B cell (primary cell): Measurements from ENCODE around the gene ECD. TPM values are rescaled to one million over a fixed set of nuclear protein-coding genes. Genes with fewer than 3 reads are reported as not detected.

Source experiments
- ATAC-seq: fragments of 200-7000 bp; cut with Tn5 transposase; one replicate; pipeline ENCODE4 v1.10.0; 2021; ENCODE audit warnings: low read depth, mild to moderate bottlenecking, moderate number of reproducible peaks, moderate library complexity
- CTCF ChIA-PET: fragments of 350-600 bp; sonication (Branson Sonifier 250); formaldehyde crosslinking; loops from one replicate; lab custom pipeline; 2021; ENCODE audit warnings: antibody characterized with exemption, inconsistent platforms; lab: Charles Lee
- POLR2A ChIA-PET: fragments of 350-600 bp; sonication (Branson Sonifier 250); formaldehyde crosslinking; loops from one replicate; lab custom pipeline; 2021; ENCODE audit warnings: antibody characterized with exemption; lab: Charles Lee
- DNase-seq: peaks from one replicate; pipeline ENCODE4 v3.0.0; 2013
- H2AFZ ChIP-seq: 2 replicates; pipeline ENCODE4 v1.6.1; 2012; ENCODE audit warnings: mild to moderate bottlenecking, low read depth, low read length; ENCODE audit not compliant: insufficient read depth, poor library complexity, severe bottlenecking
- H3K27ac ChIP-seq, 2 donors: 1 replicate in 1 of 2; 2 replicates in 1 of 2; pipeline ENCODE4 v1.5.1; 2012 to 2013; ENCODE audit warnings: low read length in 2 of 2, mild to moderate bottlenecking in 2 of 2, moderate library complexity in 1 of 2
- H3K27me3 ChIP-seq, 4 experiments: fragments of 200-600 bp in 1 of 4; sonication (generic) in 1 of 4; replicated peaks in 1 of 4; 1 replicate in 2 of 4; 2 replicates in 2 of 4; pipeline versions ENCODE4 v1.6.1 to v1.7.0; 2013 to 2016; ENCODE audit warnings: low read length in 3 of 4, mild to moderate bottlenecking in 2 of 4, mixed read lengths in 1 of 4, moderate library complexity in 1 of 4; ENCODE audit not compliant: insufficient read depth in 4 of 4, control insufficient read depth in 3 of 4; ENCODE audit errors: control extremely low read depth in 1 of 4
- H3K36me3 ChIP-seq, 2 experiments: replicated peaks in 1 of 2; 1 replicate in 1 of 2; 2 replicates in 1 of 2; pipeline versions ENCODE4 v1.6.1 to v1.7.1; 2013; ENCODE audit warnings: low read length in 1 of 2; ENCODE audit not compliant: insufficient read depth in 2 of 2, control insufficient read depth in 1 of 2; ENCODE audit errors: control extremely low read depth in 1 of 2, extremely low read depth in 1 of 2
- H3K4me1 ChIP-seq, 2 donors: fragments of 200-600 bp in 1 of 2; sonication (generic) in 1 of 2; 1 replicate in 1 of 2; 2 replicates in 1 of 2; pipeline versions ENCODE4 v1.5.1 to v1.6.1; 2013 to 2017; ENCODE audit warnings: low read length in 2 of 2; ENCODE audit not compliant: control insufficient read depth in 2 of 2, insufficient read depth in 2 of 2
- H3K4me2 ChIP-seq: replicated peaks from 2 replicates; pipeline ENCODE3; 2012; ENCODE audit warnings: mild to moderate bottlenecking, low read depth, low read length; ENCODE audit not compliant: poor library complexity, severe bottlenecking
- H3K4me3 ChIP-seq, 5 experiments: fragments of 200-600 bp in 1 of 5; sonication (generic) in 1 of 5; 1 replicate in 3 of 5; 2 replicates in 2 of 5; pipeline versions ENCODE4 v1.5.1 to v1.7.0; 2011 to 2016; ENCODE audit warnings: low read length in 4 of 5, mild to moderate bottlenecking in 4 of 5, low read depth in 2 of 5, control low read depth in 1 of 5, moderate library complexity in 1 of 5; ENCODE audit not compliant: insufficient read depth in 1 of 5; ENCODE audit errors: control extremely low read depth in 1 of 5, extremely low read depth in 1 of 5
- H3K79me2 ChIP-seq: fragments of 200-600 bp; sonication (generic); one replicate; pipeline ENCODE4 v1.6.0; 2016; ENCODE audit warnings: low read length; ENCODE audit not compliant: control insufficient read depth, insufficient read depth
- H3K9ac ChIP-seq: fragments of 200-600 bp; sonication (generic); 2 replicates; pipeline ENCODE4 v1.6.1; 2017; ENCODE audit warnings: mild to moderate bottlenecking, low read length, moderate library complexity
- H3K9me3 ChIP-seq, 3 donors: one replicate each; pipeline versions ENCODE4 v1.6.1 to v1.7.1; 2013; ENCODE audit warnings: low read length in 2 of 3; ENCODE audit not compliant: control insufficient read depth in 2 of 3, insufficient read depth in 1 of 3; ENCODE audit errors: control extremely low read depth in 1 of 3
- H4K20me1 ChIP-seq: 2 replicates; pipeline ENCODE4 v1.6.0; 2012; ENCODE audit warnings: mild to moderate bottlenecking, low read length; ENCODE audit not compliant: insufficient read depth, control insufficient read depth, poor library complexity, severe bottlenecking
- H3K27ac Mint-ChIP-seq: one replicate; pipeline ENCODE4 v1.8.0; 2021; ENCODE audit warnings: mixed read lengths
- H3K27me3 Mint-ChIP-seq: one replicate; pipeline ENCODE4 v1.8.0; 2021; ENCODE audit warnings: mixed read lengths
- H3K4me1 Mint-ChIP-seq: one replicate; pipeline ENCODE4 v1.8.0; 2021; ENCODE audit warnings: mixed read lengths
- H3K4me3 Mint-ChIP-seq: one replicate; pipeline ENCODE4 v1.8.0; 2021; ENCODE audit warnings: mixed read lengths
- H3K9me3 Mint-ChIP-seq: one replicate; pipeline ENCODE4 v1.8.0; 2022; ENCODE audit warnings: mixed read lengths; ENCODE audit not compliant: insufficient read depth
- EZH2 ChIP-seq: IDR thresholded peaks from 2 replicates; pipeline ENCODE4 v1.6.1; 2012; ENCODE audit warnings: borderline replicate concordance, low read depth, mild to moderate bottlenecking, moderate library complexity, low read length; ENCODE audit not compliant: insufficient read depth, poor library complexity, severe bottlenecking
- WGBS: methylation state at CpG from one replicate; pipeline ENCODE4 v1.1.5; 2013; ENCODE audit warnings: missing lambda C conversion rate; ENCODE audit not compliant: insufficient coverage; 5-methylcytosine and 5-hydroxymethylcytosine counted together
- intact Hi-C: fragments of 100-400 bp; cut with micrococcal nuclease; formaldehyde crosslinking; loops from one replicate; pipeline ENCODE4 v1.10.0; 2022
- polyA plus RNA-seq: library from polyadenylated mRNA; depleted of rRNA; stranded (reverse); fragments of >200 nt; gene quantifications from 2 replicates; pipeline ENCODE4 v1.2.3, GENCODE V29; 2012
- total RNA-seq, 2 donors: library from RNA; stranded (reverse); fragments of 120-200 nt in 1 of 2; gene quantifications; 1 replicate in 1 of 2; 2 replicates in 1 of 2; pipeline versions ENCODE4 v1.2.3 to v1.2.4, GENCODE V29; 2013 to 2022
- TF ChIP-seq, protein P1 (sequence below): fragments of 200-600 bp; IDR thresholded peaks from one replicate; pipeline ENCODE4 v1.8.0; 2022; ENCODE audit warnings: antibody characterized with exemption, mild to moderate bottlenecking

The ECD gene
- total and polyA plus RNA-seq, 2 donors (not counting 1 experiment from before 2014, with no cell fraction given) = 15.7 to 37.1 TPM

DNA sequence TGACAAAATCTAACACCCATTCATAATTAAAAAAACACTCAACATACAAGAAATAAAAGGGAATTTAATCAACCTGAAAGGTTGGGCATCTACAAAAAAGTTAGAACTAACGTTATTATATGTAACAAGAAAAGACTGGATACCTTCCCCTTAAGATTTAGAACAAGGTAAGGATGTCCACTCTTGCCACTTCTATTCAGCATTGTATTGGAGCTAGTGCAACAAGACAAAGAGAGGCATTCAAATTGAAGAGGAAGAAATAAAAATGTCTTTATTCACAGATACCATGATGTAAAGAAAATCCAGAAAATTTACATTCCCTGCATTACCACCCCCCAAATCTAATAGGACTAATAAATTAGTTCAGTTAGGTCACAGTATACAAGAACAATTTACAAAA lies 18.5 kb upstream of the ECD start:
- no peaks in the 10 kb centered on the region for H3K4me1 Mint-ChIP-seq
- CTCF ChIA-PET = no interaction called here

DNA sequence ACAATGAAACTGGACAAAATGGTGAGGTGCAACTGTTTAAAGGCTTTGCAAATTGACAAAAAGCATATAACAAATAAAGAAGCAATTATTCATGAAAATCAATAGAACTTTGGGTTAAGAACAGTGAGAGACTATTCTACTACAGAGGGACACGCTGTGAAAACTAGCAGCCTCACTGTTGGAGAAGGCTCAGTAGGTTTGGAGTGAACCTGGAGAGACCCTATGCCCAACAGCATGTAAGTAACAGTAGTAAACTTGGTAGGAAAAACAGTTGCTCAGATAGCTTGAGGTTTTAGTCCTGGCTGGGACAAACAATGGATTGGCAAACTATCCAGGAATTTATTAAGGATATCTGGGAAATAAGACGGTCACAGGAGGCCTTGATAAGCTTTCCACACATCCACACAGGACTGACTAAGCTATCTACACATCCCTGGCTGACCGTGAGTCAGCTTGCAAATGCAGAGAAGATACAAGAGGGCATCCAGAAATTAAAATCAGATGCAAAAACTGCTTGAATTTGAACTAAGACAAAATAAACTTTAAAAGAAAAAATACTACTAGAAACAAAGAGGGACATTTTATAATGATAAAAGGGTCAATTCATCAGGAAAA lies 16.0 kb upstream of the ECD start:
- POLR2A ChIA-PET = no interaction called here
- CTCF ChIA-PET = no interaction called here
- ATAC-seq = no peak
- Histone ChIP-seq H3K79me2 (no peaks in the 10 kb centered on the region), H3K27ac (no peak overlapping the region), H2AFZ (no peak overlapping the region), H3K27me3 (no peaks in the 10 kb centered on the region), H3K9ac (no peak overlapping the region), H3K4me3 (no peak overlapping the region), H3K9me3 (peaks cover 0 to 4% (median 0%) of the 10 kb centered on the region in 3 donors), H4K20me1 (no peaks in the 10 kb centered on the region), H3K4me1 (no peaks in the 10 kb centered on the region), H3K4me2 (no peak overlapping the region), H3K36me3 (peaks cover 13 to 39% of the 10 kb centered on the region in 2 experiments)
- Mint-ChIP-seq H3K4me3 (no peak overlapping the region), H3K4me1 (no peaks in the 10 kb centered on the region), H3K9me3 (peaks cover 2% of the 10 kb centered on the region), H3K27me3 (no peaks in the 10 kb centered on the region), H3K27ac (no peak overlapping the region)
- TF ChIP-seq, protein P1, sequence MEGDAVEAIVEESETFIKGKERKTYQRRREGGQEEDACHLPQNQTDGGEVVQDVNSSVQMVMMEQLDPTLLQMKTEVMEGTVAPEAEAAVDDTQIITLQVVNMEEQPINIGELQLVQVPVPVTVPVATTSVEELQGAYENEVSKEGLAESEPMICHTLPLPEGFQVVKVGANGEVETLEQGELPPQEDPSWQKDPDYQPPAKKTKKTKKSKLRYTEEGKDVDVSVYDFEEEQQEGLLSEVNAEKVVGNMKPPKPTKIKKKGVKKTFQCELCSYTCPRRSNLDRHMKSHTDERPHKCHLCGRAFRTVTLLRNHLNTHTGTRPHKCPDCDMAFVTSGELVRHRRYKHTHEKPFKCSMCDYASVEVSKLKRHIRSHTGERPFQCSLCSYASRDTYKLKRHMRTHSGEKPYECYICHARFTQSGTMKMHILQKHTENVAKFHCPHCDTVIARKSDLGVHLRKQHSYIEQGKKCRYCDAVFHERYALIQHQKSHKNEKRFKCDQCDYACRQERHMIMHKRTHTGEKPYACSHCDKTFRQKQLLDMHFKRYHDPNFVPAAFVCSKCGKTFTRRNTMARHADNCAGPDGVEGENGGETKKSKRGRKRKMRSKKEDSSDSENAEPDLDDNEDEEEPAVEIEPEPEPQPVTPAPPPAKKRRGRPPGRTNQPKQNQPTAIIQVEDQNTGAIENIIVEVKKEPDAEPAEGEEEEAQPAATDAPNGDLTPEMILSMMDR = no peak
- no peak for TF ChIP-seq EZH2
- 100% methylated on average over 2 of the region's 3 CpGs for WGBS
- no peak for DNase-seq
- intact Hi-C loops = no loop called here

More for the DNA sequence above, 18.5 kb upstream of the ECD start:
- TF ChIP-seq, protein P1 = no peak
- no peak for TF ChIP-seq EZH2
- POLR2A ChIA-PET = no interaction called here
- peaks cover 13 to 26% of the 10 kb centered on the region in 2 experiments for H3K36me3 ChIP-seq
- H4K20me1 ChIP-seq = no peaks in the 10 kb centered on the region
- H3K4me2 ChIP-seq = no peak overlapping the region
- DNase-seq (no peak), ATAC-seq (no peak)
- H3K9me3 ChIP-seq = peaks cover 0 to 4% (median 0%) of the 10 kb centered on the region in 3 donors
- Mint-ChIP-seq H3K4me3 (no peak overlapping the region), H3K27ac (no peak overlapping the region), H3K27me3 (no peaks in the 10 kb centered on the region), H3K9me3 (peaks cover 2% of the 10 kb centered on the region)
- H3K9ac ChIP-seq = no peak overlapping the region
- intact Hi-C loops = no loop called here
- H3K4me1 ChIP-seq = no peaks in the 10 kb centered on the region
- H3K4me3 ChIP-seq = no peak overlapping the region
- H2AFZ ChIP-seq = no peak overlapping the region
- no peak overlapping the region for H3K27ac ChIP-seq
- no peaks in the 10 kb centered on the region for H3K27me3 ChIP-seq
- H3K79me2 ChIP-seq = no peaks in the 10 kb centered on the region
- WGBS = no CpG with 5 or more reads among the region's 1 CpG
